HEK293 (cell line): ENCODE data around the gene WTIP.
A peak's percentile ranks its signal among the peaks of the same experiment; 100 is the strongest.

Experiments used
- EGR2 ChIP-seq: fragments of 450-650 bp; formaldehyde crosslinking; IDR thresholded peaks from 2 replicates; pipeline ENCODE4 v1.5.1; 2016; ENCODE audit warnings: low read depth, missing biosample characterization, missing genetic modification characterization
- KLF16 ChIP-seq: fragments of 450-650 bp; formaldehyde crosslinking; IDR thresholded peaks from 2 replicates; pipeline ENCODE4 v1.5.1; 2017; ENCODE audit warnings: missing biosample characterization, missing genetic modification characterization
- KLF7 ChIP-seq: fragments of 450-650 bp; formaldehyde crosslinking; IDR thresholded peaks from 2 replicates; pipeline ENCODE4 v1.5.1; 2016; ENCODE audit warnings: missing biosample characterization, missing genetic modification characterization, borderline replicate concordance
- MZF1 ChIP-seq: fragments of 450-650 bp; formaldehyde crosslinking; IDR thresholded peaks from 2 replicates; pipeline ENCODE4 v1.5.1; 2017; ENCODE audit warnings: missing biosample characterization, missing genetic modification characterization, borderline replicate concordance
- OVOL3 ChIP-seq: fragments of 450-650 bp; formaldehyde crosslinking; IDR thresholded peaks from 2 replicates; pipeline ENCODE4 v1.5.1; 2016; ENCODE audit warnings: missing biosample characterization, missing genetic modification characterization
- REPIN1 ChIP-seq: fragments of 450-650 bp; formaldehyde crosslinking; IDR thresholded peaks from 2 replicates; pipeline ENCODE4 v1.5.1; 2017; ENCODE audit warnings: missing biosample characterization, missing genetic modification characterization, low read depth
- SALL2 ChIP-seq: fragments of 450-650 bp; formaldehyde crosslinking; IDR thresholded peaks from 2 replicates; pipeline ENCODE4 v1.5.0; 2017; ENCODE audit warnings: missing biosample characterization, mild to moderate bottlenecking, missing genetic modification characterization, borderline replicate concordance
- SP2 ChIP-seq: fragments of 450-650 bp; formaldehyde crosslinking; IDR thresholded peaks from 2 replicates; pipeline ENCODE4 v1.5.1; 2016; ENCODE audit warnings: missing biosample characterization, missing genetic modification characterization
- YY1 ChIP-seq: fragments of 450-650 bp; formaldehyde crosslinking; IDR thresholded peaks from 2 replicates; pipeline ENCODE4 v1.5.1; 2018; ENCODE audit warnings: missing biosample characterization, missing genetic modification characterization
- ZIC2 ChIP-seq: fragments of 450-650 bp; formaldehyde crosslinking; IDR thresholded peaks from 2 replicates; pipeline ENCODE4 v1.5.1; 2016; ENCODE audit warnings: missing biosample characterization, missing genetic modification characterization
- ZNF10 ChIP-seq: fragments of 450-650 bp; formaldehyde crosslinking; IDR thresholded peaks from 2 replicates; pipeline ENCODE4 v1.5.1; 2017; ENCODE audit warnings: missing biosample characterization, missing genetic modification characterization
- ZNF114 ChIP-seq: fragments of 450-650 bp; formaldehyde crosslinking; IDR thresholded peaks from 2 replicates; pipeline ENCODE4 v1.5.0; 2017; ENCODE audit warnings: missing biosample characterization, missing genetic modification characterization
- ZNF146 ChIP-seq: fragments of 450-650 bp; formaldehyde crosslinking; IDR thresholded peaks from 2 replicates; pipeline ENCODE4 v1.5.1; 2016; ENCODE audit warnings: missing biosample characterization, missing genetic modification characterization
- ZNF155 ChIP-seq: fragments of 450-650 bp; formaldehyde crosslinking; IDR thresholded peaks from 2 replicates; pipeline ENCODE4 v1.5.1; 2016; ENCODE audit warnings: missing biosample characterization, missing genetic modification characterization
- ZNF16 ChIP-seq: fragments of 450-650 bp; formaldehyde crosslinking; IDR thresholded peaks from 2 replicates; pipeline ENCODE4 v1.5.1; 2016; ENCODE audit warnings: low read depth, missing biosample characterization, missing genetic modification characterization
- ZNF169 ChIP-seq: fragments of 450-650 bp; formaldehyde crosslinking; IDR thresholded peaks from 2 replicates; pipeline ENCODE4 v1.5.1; 2016; ENCODE audit warnings: missing biosample characterization, missing genetic modification characterization
- ZNF202 ChIP-seq: fragments of 450-650 bp; formaldehyde crosslinking; IDR thresholded peaks from 2 replicates; pipeline ENCODE4 v1.5.1; 2016; ENCODE audit warnings: missing biosample characterization, missing genetic modification characterization, borderline replicate concordance
- ZNF223 ChIP-seq: fragments of 450-650 bp; formaldehyde crosslinking; IDR thresholded peaks from 2 replicates; pipeline ENCODE4 v1.5.1; 2016; ENCODE audit warnings: missing biosample characterization, missing genetic modification characterization
- ZNF302 ChIP-seq: fragments of 450-650 bp; formaldehyde crosslinking; IDR thresholded peaks from 2 replicates; pipeline ENCODE4 v1.5.1; 2016; ENCODE audit warnings: missing biosample characterization, missing genetic modification characterization, low read depth
- ZNF341 ChIP-seq: fragments of 450-650 bp; formaldehyde crosslinking; IDR thresholded peaks from 2 replicates; pipeline ENCODE4; 2016; ENCODE audit warnings: low read depth, missing biosample characterization, missing genetic modification characterization
- ZNF354C ChIP-seq: fragments of 450-650 bp; formaldehyde crosslinking; IDR thresholded peaks from 2 replicates; pipeline ENCODE4 v1.5.1; 2016; ENCODE audit warnings: missing biosample characterization, missing genetic modification characterization, low read depth, borderline replicate concordance
- ZNF366 ChIP-seq: fragments of 450-650 bp; formaldehyde crosslinking; conservative IDR thresholded peaks from 2 replicates; pipeline ENCODE4 v1.5.1; 2016; ENCODE audit warnings: missing biosample characterization, missing genetic modification characterization
- ZNF558 ChIP-seq: fragments of 450-650 bp; formaldehyde crosslinking; IDR thresholded peaks from 2 replicates; pipeline ENCODE4 v1.5.1; 2016; ENCODE audit warnings: missing biosample characterization, missing genetic modification characterization
- ZNF571 ChIP-seq: fragments of 450-650 bp; formaldehyde crosslinking; IDR thresholded peaks from 2 replicates; pipeline ENCODE4 v1.5.0; 2017; ENCODE audit warnings: missing biosample characterization, missing genetic modification characterization
- ZNF626 ChIP-seq: fragments of 450-650 bp; sonication (Bioruptor Pico); formaldehyde crosslinking; IDR thresholded peaks from 2 replicates; pipeline ENCODE4 v1.5.1; 2018; ENCODE audit warnings: missing biosample characterization, missing genetic modification characterization, inconsistent platforms
- ZNF701 ChIP-seq: fragments of 450-650 bp; formaldehyde crosslinking; IDR thresholded peaks from 2 replicates; pipeline ENCODE4 v1.5.1; 2016; ENCODE audit warnings: missing biosample characterization, missing genetic modification characterization
- ZNF777 ChIP-seq: fragments of 450-650 bp; formaldehyde crosslinking; IDR thresholded peaks from 2 replicates; pipeline ENCODE4 v1.5.1; 2017; ENCODE audit warnings: missing biosample characterization, missing genetic modification characterization, borderline replicate concordance
- ZNF843 ChIP-seq: fragments of 450-650 bp; formaldehyde crosslinking; IDR thresholded peaks from 2 replicates; pipeline ENCODE4 v1.5.1; 2016; ENCODE audit warnings: missing biosample characterization, missing genetic modification characterization
- ZXDB ChIP-seq: fragments of 450-650 bp; formaldehyde crosslinking; IDR thresholded peaks from 2 replicates; pipeline ENCODE4 v1.5.1; 2016; ENCODE audit warnings: missing biosample characterization, missing genetic modification characterization
- TF ChIP-seq, protein P1 (sequence below): fragments of 450-650 bp; formaldehyde crosslinking; IDR thresholded peaks from 2 replicates; pipeline ENCODE4 v1.5.1; 2016; ENCODE audit warnings: missing biosample characterization, missing genetic modification characterization
- TF ChIP-seq, protein P2 (sequence below): fragments of 450-650 bp; IDR thresholded peaks from 2 replicates; pipeline ENCODE4 v1.5.1; 2018; ENCODE audit warnings: missing biosample characterization, mild to moderate bottlenecking, missing genetic modification characterization
- TF ChIP-seq, protein P3 (sequence below): fragments of 450-650 bp; formaldehyde crosslinking; IDR thresholded peaks from 2 replicates; pipeline ENCODE4 v1.5.1; 2016; ENCODE audit warnings: missing biosample characterization, missing genetic modification characterization
- TF ChIP-seq, protein P4 (sequence below): fragments of 450-650 bp; formaldehyde crosslinking; IDR thresholded peaks from 2 replicates; pipeline ENCODE4 v1.5.1; 2016; ENCODE audit warnings: missing biosample characterization, missing genetic modification characterization
- TF ChIP-seq, protein P5 (sequence below): fragments of 450-650 bp; formaldehyde crosslinking; IDR thresholded peaks from 2 replicates; pipeline ENCODE4 v1.5.1; 2017; ENCODE audit warnings: missing biosample characterization, mild to moderate bottlenecking, missing genetic modification characterization, moderate library complexity

The WTIP gene

GRCh38 chr19:34480971-34481841 is at the start of gene WTIP (continued):
- TF ChIP-seq YY1 (tag by site-specific recombination) (peak; percentile 43; the same call in 1 of the 2 replicates), ZNF146 (tag by site-specific recombination) (no peak), ZNF777 (tag by site-specific recombination) (no peak; the same call in 1 of the 2 replicates), SALL2 (tag by site-specific recombination) (no peak), ZNF223 (peak; percentile 91), ZNF626 (tag by site-specific recombination) (no peak), ZNF366 (tag by site-specific recombination) (no peak), ZNF202 (tag by site-specific recombination) (peak; percentile 99), ZNF16 (tag by site-specific recombination) (no peak), MZF1 (tag by site-specific recombination) (no peak), EGR2 (peak; percentile 70), ZNF302 (tag by site-specific recombination) (no peak), ZNF155 (tag by site-specific recombination) (no peak), ZIC2 (tag by site-specific recombination) (peak; percentile 30; the same call in 1 of the 2 replicates), KLF7 (tag by site-specific recombination) (0 out of 2 replicates have a peak, but pooled peaks have one; percentile 23), OVOL3 (no peak), ZNF701 (tag by site-specific recombination) (no peak), ZNF558 (tag by site-specific recombination) (no peak), ZXDB (peak; percentile 73), ZNF114 (tag by site-specific recombination) (no peak), ZNF571 (tag by site-specific recombination) (no peak), KLF16 (tag by site-specific recombination) (peak; percentile 62; the same call in 1 of the 2 replicates), SP2 (tag by site-specific recombination) (peak; percentile 15), ZNF10 (tag by site-specific recombination) (peak; percentile 17; the same call in 1 of the 2 replicates), ZNF354C (tag by site-specific recombination) (no peak), REPIN1 (no peak), ZNF341 (tag by site-specific recombination) (peak; percentile 81), ZNF169 (tag by site-specific recombination) (no peak), ZNF843 (tag by site-specific recombination) (no peak)
- TF ChIP-seq, protein P1, sequence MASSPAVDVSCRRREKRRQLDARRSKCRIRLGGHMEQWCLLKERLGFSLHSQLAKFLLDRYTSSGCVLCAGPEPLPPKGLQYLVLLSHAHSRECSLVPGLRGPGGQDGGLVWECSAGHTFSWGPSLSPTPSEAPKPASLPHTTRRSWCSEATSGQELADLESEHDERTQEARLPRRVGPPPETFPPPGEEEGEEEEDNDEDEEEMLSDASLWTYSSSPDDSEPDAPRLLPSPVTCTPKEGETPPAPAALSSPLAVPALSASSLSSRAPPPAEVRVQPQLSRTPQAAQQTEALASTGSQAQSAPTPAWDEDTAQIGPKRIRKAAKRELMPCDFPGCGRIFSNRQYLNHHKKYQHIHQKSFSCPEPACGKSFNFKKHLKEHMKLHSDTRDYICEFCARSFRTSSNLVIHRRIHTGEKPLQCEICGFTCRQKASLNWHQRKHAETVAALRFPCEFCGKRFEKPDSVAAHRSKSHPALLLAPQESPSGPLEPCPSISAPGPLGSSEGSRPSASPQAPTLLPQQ (tag by site-specific recombination): peak; percentile 63; the same call in 1 of the 2 replicates
- TF ChIP-seq, protein P2, sequence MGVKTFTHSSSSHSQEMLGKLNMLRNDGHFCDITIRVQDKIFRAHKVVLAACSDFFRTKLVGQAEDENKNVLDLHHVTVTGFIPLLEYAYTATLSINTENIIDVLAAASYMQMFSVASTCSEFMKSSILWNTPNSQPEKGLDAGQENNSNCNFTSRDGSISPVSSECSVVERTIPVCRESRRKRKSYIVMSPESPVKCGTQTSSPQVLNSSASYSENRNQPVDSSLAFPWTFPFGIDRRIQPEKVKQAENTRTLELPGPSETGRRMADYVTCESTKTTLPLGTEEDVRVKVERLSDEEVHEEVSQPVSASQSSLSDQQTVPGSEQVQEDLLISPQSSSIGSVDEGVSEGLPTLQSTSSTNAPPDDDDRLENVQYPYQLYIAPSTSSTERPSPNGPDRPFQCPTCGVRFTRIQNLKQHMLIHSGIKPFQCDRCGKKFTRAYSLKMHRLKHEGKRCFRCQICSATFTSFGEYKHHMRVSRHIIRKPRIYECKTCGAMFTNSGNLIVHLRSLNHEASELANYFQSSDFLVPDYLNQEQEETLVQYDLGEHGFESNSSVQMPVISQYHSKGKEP (tag by site-specific recombination): peak; percentile 78
- TF ChIP-seq, protein P3, sequence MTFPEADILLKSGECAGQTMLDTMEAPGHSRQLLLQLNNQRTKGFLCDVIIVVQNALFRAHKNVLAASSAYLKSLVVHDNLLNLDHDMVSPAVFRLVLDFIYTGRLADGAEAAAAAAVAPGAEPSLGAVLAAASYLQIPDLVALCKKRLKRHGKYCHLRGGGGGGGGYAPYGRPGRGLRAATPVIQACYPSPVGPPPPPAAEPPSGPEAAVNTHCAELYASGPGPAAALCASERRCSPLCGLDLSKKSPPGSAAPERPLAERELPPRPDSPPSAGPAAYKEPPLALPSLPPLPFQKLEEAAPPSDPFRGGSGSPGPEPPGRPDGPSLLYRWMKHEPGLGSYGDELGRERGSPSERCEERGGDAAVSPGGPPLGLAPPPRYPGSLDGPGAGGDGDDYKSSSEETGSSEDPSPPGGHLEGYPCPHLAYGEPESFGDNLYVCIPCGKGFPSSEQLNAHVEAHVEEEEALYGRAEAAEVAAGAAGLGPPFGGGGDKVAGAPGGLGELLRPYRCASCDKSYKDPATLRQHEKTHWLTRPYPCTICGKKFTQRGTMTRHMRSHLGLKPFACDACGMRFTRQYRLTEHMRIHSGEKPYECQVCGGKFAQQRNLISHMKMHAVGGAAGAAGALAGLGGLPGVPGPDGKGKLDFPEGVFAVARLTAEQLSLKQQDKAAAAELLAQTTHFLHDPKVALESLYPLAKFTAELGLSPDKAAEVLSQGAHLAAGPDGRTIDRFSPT (tag by site-specific recombination): 0 out of 2 replicates have a peak, but pooled peaks have one; percentile 62
- TF ChIP-seq, protein P4, sequence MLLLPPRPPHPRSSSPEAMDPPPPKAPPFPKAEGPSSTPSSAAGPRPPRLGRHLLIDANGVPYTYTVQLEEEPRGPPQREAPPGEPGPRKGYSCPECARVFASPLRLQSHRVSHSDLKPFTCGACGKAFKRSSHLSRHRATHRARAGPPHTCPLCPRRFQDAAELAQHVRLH (tag by site-specific recombination): no peak
- TF ChIP-seq, protein P5, sequence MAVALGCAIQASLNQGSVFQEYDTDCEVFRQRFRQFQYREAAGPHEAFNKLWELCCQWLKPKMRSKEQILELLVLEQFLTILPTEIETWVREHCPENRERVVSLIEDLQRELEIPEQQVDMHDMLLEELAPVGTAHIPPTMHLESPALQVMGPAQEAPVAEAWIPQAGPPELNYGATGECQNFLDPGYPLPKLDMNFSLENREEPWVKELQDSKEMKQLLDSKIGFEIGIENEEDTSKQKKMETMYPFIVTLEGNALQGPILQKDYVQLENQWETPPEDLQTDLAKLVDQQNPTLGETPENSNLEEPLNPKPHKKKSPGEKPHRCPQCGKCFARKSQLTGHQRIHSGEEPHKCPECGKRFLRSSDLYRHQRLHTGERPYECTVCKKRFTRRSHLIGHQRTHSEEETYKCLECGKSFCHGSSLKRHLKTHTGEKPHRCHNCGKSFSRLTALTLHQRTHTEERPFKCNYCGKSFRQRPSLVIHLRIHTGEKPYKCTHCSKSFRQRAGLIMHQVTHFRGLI: no peak
